Measurements from ENCODE around the gene DCBLD2.

DNA sequence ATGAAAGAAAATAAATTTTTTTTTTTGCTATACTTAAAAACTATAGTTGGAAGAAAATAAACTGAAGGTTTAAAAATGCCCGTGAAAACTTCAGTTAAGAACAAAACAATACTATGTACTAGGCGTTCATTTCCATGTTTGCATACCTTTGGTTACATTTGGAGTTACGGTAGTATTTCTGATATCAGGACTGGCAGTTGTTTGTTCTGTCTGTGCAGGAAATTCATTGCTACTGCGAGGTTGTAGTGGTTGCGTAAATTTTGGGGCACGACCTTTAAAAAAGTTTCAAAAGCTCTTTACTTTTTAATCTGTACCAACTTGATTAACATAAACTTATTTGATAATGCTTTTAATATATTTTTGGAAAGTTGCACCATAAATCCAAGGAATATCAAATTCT lies 90.4 kb downstream of the DCBLD2 start:
- TF ChIP-seq CTCF (conservative IDR thresholded peaks at IDR 0.05 in 1 of 2, IDR thresholded peaks at IDR 0.05 in 1 of 2; ENCODE audit: extremely low read depth in 1 of 2, insufficient read depth in 1 of 2, low read depth in 1 of 2, low read length in 2 of 2) (no peak), EZH2 (IDR thresholded peaks at IDR 0.05; ENCODE audit: borderline replicate concordance, low read length) (no peak)
